GM21367 (cell line): ENCODE results near the gene AQP2.
"Not testable (repeated sequence)": the region's sequence is repeated elsewhere in the genome, so short reads cannot be mapped to it uniquely, and the experiment has no call there.

Experiments
- ATAC-seq: cut with Tn5 transposase; IDR thresholded peaks from one replicate; pipeline ENCODE4 v1.9.1; 2021; ENCODE audit not compliant: unreplicated experiment

The AQP2 gene

DNA sequence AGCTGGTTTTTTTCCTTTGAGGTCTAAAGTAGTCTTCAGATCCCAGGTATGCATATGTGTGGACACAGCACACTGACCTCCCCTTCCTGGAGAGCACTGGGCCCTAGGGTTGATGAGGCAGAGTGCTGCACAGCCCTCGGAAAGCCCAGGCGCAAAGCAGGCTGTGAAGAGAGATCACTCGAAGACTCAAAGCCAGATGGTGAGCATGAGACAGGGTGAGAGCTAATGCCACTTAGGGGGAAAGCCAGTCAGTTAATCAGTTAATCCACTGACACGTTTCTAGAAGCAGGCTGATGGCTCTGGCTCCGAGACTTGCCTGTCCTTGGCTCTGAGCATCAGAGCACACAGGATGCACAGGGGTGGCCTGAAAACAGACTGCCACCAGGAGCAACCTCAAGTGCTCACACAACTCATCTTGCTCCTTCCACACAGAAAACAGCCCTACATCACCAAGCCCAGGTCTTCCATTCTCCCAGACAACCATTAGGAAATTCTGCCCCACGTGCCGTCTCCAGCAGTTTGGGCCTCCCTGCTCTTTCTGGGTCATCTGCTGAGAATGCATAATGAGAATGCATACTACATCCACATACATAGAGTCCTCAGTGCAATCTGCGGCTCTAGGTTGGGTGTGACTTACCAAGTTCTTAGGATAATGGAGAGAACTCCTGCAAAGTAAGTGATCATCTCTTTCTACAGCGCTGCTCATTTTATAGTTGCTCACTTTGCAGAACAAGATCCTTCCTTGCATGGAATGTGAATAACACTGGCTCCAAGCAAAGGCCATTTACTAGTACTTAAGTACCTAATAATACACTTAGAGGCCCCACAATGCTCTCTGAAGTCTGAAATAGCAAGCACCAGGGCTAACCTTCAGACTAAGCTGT is 34.2 kb downstream of the AQP2 start:
- no peak for ATAC-seq

DNA sequence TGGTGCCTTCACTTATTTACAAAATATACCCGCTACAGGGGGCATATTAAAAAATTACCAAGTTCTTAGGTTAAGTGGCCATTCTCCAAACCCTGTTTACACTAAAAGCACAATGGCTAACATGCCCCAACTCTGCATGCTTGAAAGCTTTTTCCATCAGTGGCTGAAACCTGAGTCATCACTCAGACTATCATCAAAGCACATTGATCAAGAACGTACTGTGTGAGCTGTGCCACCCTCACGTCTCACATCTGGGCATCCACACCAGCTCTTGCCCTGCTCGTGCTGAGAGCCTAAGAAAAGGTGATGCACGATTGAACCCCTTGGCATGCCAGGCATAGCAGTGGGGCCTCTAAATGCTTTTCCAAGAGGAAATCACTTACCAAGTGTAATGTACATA is 35.4 kb downstream of the AQP2 start:
- ATAC-seq = no peak

DNA sequence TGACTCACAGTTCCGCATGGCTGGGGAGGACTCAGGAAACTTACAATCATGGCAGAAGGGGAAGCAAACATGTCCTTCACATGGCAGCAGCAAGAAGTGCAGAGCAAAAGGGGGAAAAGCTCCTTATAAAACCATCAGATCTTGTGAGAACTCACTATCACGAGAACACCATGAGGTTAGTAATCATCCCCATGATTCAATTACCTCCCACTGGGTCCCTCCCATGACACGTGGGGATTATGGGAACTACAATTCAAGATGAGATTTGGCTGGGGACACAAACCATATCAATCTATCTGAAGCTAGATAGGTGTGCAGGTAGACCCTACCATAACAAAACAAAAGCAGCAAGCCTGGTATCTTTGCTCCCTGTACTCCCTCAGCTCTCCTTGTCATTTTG is 35.9 kb downstream of the AQP2 start:
- ATAC-seq = not testable (repeated sequence)

DNA sequence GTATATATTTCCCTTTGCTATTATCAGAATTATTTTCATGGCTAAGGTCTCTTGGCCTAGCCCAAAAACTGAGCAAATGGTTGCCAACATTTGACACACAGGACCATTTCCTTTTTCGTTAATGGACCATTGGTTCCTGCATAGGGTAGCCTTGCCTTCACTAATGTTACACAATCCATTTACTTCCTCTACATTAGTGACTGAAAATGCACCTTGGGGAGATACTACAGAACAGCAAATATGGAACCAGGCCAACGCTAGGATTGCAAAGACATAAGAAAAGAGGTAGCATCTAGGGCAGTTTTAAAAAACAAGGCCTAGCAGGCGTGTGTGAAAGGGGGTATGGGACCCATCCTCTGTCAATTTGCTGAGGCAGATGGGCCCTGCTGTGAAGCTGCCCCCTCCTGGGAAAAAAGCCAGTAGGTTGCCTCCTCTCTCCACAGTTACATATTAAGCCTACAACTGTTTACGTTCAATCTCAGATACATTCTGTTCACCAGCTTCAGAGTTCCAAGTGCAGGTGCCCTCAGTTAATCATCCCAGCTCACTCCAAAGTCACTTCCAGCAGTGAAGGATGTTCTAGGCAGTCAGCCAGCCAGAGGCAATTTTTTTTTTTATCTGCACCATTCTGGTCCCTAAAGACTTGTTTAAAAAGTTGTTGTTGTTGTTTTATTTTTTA is 37.2 kb downstream of the AQP2 start:
- ATAC-seq = no peak

DNA sequence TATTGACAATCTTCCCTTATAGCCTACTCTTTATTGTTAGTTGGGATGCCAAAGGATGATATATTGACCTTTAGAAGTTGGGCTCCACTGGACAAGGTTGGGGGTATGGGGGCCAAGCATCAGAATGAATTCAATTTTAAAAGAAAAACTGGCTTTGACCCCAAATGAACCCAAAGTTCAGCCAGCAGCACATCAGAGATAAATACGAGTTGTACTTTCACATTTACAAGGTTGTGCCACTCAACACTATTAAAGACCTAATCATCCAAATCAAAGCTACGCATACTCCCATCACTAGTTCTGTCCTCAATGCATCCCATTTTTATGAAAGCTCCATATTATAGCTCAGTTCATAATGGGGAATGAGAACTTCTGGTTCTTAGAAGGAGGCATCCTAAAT is 38.9 kb downstream of the AQP2 start:
- not testable (repeated sequence) for ATAC-seq

DNA sequence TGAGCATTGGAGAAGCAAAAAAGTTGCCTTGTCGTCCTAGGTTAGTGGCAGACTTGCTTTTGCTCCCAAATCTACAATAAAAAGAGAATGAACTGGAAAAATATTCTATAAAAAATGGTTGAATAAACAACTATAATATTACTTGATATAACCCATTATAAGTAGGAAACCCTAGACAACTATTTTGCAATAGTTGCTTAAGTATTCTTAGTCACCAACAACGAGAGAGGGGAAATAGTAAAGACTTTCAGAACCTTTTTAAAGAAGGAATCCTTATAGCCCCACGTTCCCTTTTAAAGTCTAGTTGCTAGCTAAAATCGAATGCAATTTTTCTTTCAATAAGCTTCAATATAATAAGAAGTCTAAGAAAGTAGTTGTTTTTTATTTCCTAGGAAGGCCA is 39.7 kb downstream of the AQP2 start:
- ATAC-seq = no peak

DNA sequence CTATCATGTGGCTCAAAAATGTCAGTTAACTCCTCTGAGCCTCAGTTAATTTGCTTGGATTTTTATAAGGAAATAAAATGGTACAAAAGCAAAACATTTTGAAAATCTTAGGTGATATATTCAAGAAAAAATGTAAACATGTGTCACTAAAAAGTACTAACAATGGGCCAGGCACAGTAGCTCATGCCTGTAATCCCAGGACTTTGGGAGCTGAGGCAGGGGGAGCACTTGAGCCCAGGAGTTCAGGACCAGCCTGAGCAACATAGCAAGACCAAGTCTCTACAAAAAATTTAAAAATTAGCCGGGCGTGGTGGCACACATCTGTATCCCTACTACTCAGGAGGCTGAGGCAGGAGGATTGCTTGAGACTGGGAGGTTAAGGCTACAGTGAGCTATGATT is 47.9 kb downstream of the AQP2 start:
- ATAC-seq = no peak

DNA sequence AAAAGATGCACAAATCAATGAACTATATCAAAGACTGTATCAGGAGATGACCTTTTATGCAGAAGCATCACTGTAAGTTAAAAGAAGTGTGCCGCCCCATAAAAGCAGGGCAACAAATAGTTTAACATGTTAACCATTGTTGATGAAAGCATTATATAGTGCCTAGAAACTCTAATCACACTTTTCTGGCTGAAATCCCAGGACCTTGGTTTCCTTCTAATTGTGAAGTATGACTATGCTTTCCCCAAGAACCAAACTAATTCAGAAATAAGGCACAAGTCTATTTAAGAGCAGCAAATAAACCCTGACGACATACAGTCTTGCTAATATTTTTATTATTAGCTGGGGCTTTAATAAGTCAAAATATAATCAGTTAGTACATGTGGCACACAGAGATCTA is 53.1 kb downstream of the AQP2 start:
- no peak for ATAC-seq

DNA sequence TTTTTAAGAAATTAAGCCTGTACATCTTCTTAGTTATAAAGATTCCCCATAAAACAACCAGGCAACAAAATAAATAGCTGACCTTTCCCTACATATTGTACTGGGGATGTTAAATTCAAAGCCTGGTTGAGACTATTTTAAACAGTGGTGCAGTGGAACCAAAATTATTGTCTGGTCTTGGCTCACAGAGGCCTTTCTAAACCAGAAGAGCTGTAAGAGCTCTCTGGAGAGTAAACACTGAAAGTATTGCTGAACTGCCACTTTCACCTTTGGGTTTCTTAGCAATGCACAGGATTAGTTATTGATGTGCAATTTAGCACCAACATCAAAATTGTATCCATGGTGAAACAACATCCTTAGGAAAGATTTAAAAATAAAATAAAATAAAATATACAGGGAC is 54.2 kb downstream of the AQP2 start:
- ATAC-seq = no peak

DNA sequence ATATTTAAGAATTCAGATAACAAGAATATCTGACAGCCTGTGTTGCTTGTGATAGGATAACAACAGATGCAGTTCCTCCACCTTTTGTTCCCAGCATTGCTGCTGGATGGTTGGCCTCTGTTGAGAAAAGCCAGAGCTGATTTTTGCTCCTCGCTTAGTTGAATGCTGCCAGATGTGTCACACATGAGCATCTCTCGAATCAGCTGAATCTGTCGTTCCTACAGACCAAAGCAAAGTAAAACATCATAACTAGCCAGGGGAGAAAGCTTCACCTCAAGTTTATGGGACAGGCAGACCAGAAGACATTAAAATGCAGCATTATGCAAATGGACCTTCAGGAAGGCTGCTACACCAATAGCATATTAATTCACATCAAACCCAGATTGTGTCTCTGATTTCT is 54.6 kb downstream of the AQP2 start:
- no peak for ATAC-seq

DNA sequence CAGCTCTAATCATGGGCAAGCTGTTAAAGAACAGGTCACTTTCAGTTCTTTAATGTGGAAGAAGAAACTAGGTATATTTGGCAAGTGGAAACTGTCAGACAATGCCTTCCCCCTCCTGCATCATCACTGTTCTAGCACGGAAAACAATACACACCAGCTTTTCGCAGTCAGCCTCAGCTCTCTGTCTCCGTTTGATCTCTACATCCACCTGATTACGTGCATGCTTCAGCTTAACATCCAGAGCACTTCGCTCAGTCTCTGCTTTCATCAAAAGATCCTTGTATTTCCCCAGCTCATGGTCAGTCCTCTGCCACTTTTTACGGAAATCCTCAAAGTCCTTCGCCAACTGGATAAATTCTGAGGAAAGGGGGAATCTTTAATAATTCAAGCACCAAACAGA is 55.7 kb downstream of the AQP2 start:
- no peak for ATAC-seq

DNA sequence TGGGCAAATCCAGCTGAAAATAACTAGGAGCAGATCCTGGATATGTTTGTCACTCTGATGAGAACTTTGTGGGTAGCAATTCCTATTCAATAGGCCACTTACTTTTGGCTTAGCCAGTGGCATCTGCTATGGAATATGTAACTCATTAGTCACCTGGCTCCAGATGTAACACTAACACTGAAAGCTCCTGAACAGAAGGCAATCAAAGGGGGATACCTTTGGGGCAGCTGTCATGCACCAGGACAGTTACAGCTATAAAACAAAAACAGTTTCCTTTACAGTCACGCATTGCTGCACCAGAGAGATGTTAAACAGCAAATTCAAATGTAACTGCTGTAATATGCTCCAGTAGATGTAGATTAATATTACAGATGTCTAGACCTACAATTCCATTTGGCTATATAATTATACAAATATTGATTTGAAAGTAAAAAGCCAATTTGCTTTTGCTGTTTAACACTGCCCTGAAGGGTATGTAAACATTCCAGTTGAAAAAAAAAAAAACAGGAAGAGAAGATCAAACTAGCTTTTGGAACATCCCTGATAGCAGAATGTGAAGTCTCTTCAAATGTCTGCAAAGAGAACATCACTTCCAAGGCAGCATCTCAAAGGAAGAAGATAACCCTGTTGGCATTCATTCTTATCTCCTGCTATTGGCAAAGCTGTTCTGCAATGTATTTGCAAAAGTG is 56.4 kb downstream of the AQP2 start:
- no peak for ATAC-seq
